PC-9 (cell line): ENCODE data around the gene BAIAP2. TPM values are rescaled to one million over a fixed set of nuclear protein-coding genes. Genes with fewer than 3 reads are reported as not detected.

Experiments used
- BruUV-seq: library from RNA; stranded (reverse); fragments of 400-500 nt; replicated peaks from 2 replicates; lab custom pipeline; 2021; lab: Mats Ljungman, UMichigan
- CTCF ChIA-PET: fragments of 300-600 bp; sonication (Branson Sonifier 250); formaldehyde crosslinking; loops from one replicate; lab custom pipeline; 2022; ENCODE audit warnings: antibody characterized with exemption; lab: Charles Lee
- POLR2A ChIA-PET: fragments of 300-600 bp; sonication (Branson Sonifier 250); formaldehyde crosslinking; loops from one replicate; lab custom pipeline; 2022; ENCODE audit warnings: antibody characterized with exemption; ENCODE audit not compliant: unreplicated experiment; lab: Charles Lee
- DNase-seq, 2 experiments: peaks; one replicate each; pipeline versions ENCODE4 v3.0.0 to v3.0.0-alpha.2; 2015 to 2022; ENCODE audit warnings: mixed read lengths in 1 of 2
- H2AFZ ChIP-seq: fragments of 200-600 bp; sonication (generic); 2 replicates; pipeline ENCODE4 v1.8.1; 2017; ENCODE audit warnings: antibody characterized with exemption
- H3F3A ChIP-seq: fragments of 200-600 bp; sonication (generic); 2 replicates; pipeline ENCODE4 v1.8.1; 2017; ENCODE audit warnings: antibody characterized with exemption, mild to moderate bottlenecking, low read depth; ENCODE audit not compliant: insufficient read depth
- H3K27ac ChIP-seq: fragments of 200-600 bp; sonication (generic); 2 replicates; pipeline ENCODE4 v1.6.1; 2016; ENCODE audit warnings: mixed run types
- H3K27me3 ChIP-seq: fragments of 200-600 bp; sonication (generic); 2 replicates; pipeline ENCODE4 v1.6.1; 2016; ENCODE audit warnings: low read depth, mixed run types; ENCODE audit not compliant: insufficient read depth
- H3K36me3 ChIP-seq: fragments of 200-600 bp; sonication (generic); 2 replicates; pipeline ENCODE4 v1.6.1; 2016; ENCODE audit warnings: low read depth, mixed run types
- H3K4me1 ChIP-seq: fragments of 200-600 bp; sonication (generic); replicated peaks from 2 replicates; pipeline ENCODE4 v1.6.1; 2016; ENCODE audit warnings: mixed run types; ENCODE audit not compliant: insufficient read depth
- H3K4me2 ChIP-seq: fragments of 200-600 bp; sonication (generic); 2 replicates; pipeline ENCODE4 v1.6.1; 2017; ENCODE audit warnings: mixed run types
- H3K4me3 ChIP-seq: fragments of 200-600 bp; sonication (generic); 2 replicates; pipeline ENCODE4 v1.6.1; 2016; ENCODE audit warnings: mixed run types
- H3K79me2 ChIP-seq: fragments of 200-600 bp; sonication (generic); 2 replicates; pipeline ENCODE4 v1.6.1; 2017; ENCODE audit warnings: low read depth, mixed run types
- H3K9me2 ChIP-seq: fragments of 200-600 bp; sonication (generic); 2 replicates; pipeline ENCODE4 v1.8.1; 2017; ENCODE audit warnings: mild to moderate bottlenecking; ENCODE audit not compliant: insufficient read depth
- H3K9me3 ChIP-seq: fragments of 200-600 bp; sonication (generic); 2 replicates; pipeline ENCODE4 v1.8.1; 2016; ENCODE audit warnings: low read depth; ENCODE audit not compliant: insufficient read depth
- H4K20me1 ChIP-seq: fragments of 200-600 bp; sonication (generic); 2 replicates; pipeline ENCODE4 v1.8.1; 2017; ENCODE audit not compliant: insufficient read depth
- CTCF ChIP-seq: fragments of 200-600 bp; sonication (generic); conservative IDR thresholded peaks from 2 replicates; pipeline ENCODE4 v1.6.1; 2017; ENCODE audit warnings: mixed run types, antibody characterized with exemption, mild to moderate bottlenecking, moderate library complexity
- EZH2 ChIP-seq: fragments of 200-600 bp; sonication (generic); IDR thresholded peaks from 2 replicates; pipeline ENCODE4 v1.8.0; 2017; ENCODE audit warnings: antibody characterized with exemption, low read depth
- intact Hi-C: fragments of 100-400 bp; cut with micrococcal nuclease; formaldehyde crosslinking; loops from one replicate; pipeline ENCODE4 v1.10.0; 2022; ENCODE audit not compliant: unreplicated experiment
- total RNA-seq: library from RNA; stranded (reverse); gene quantifications from 2 replicates; pipeline ENCODE4 v1.2.3, GENCODE V29; 2021

Gene BAIAP2
- total RNA-seq, 1 experiment from 2014 or later = 125 TPM

GRCh38 chr17:81068411-81069134, 33.6 kb downstream of the BAIAP2 start:
- H3K36me3 ChIP-seq = no peaks in the 10 kb centered on the region
- H3K9me2 ChIP-seq = no peaks in the 10 kb centered on the region
- TF ChIP-seq CTCF (no peak), EZH2 (no peak)
- H2AFZ ChIP-seq = no peak overlapping the region
- BruUV-seq = no TSS peak
- H3K4me1 ChIP-seq = no peaks in the 10 kb centered on the region; the same call in 1 of the 2 replicates
- no peak overlapping the region for H3K4me2 ChIP-seq
- POLR2A ChIA-PET = no interaction called here
- no peak overlapping the region for H3K4me3 ChIP-seq
- H4K20me1 ChIP-seq = peaks cover 11% of the 10 kb centered on the region; the same call in 1 of the 2 replicates
- CTCF ChIA-PET = no interaction called here
- no peaks in the 10 kb centered on the region for H3K79me2 ChIP-seq
- H3K27ac ChIP-seq = no peak overlapping the region
- no peak for DNase-seq
- no peaks in the 10 kb centered on the region for H3F3A ChIP-seq
- no peaks in the 10 kb centered on the region for H3K27me3 ChIP-seq
- intact Hi-C loops = no loop called here
- H3K9me3 ChIP-seq = no peaks in the 10 kb centered on the region

GRCh38 chr17:81069135-81069645, 34.2 kb downstream of the BAIAP2 start:
- Histone ChIP-seq H2AFZ (no peak overlapping the region), H3K9me3 (no peaks in the 10 kb centered on the region), H4K20me1 (0 out of 2 replicates have a peak, but pooled peaks cover 11% of the 10 kb centered on the region), H3K4me3 (no peak overlapping the region), H3K79me2 (no peaks in the 10 kb centered on the region), H3K36me3 (no peaks in the 10 kb centered on the region), H3F3A (no peaks in the 10 kb centered on the region), H3K27me3 (no peaks in the 10 kb centered on the region), H3K4me2 (no peak overlapping the region), H3K4me1 (no peaks in the 10 kb centered on the region; the same call in 1 of the 2 replicates), H3K9me2 (no peaks in the 10 kb centered on the region), H3K27ac (no peak overlapping the region)
- POLR2A ChIA-PET = no interaction called here
- CTCF ChIA-PET = no interaction called here
- TF ChIP-seq CTCF = no peak
- TF ChIP-seq EZH2 = no peak
- no peak for DNase-seq
- intact Hi-C loops = no loop called here
- BruUV-seq = no TSS peak

- no peaks in the 10 kb centered on the region for H3K36me3 ChIP-seq
- 0 out of 2 replicates have a peak, but pooled peaks cover 8% of the 10 kb centered on the region for H4K20me1 ChIP-seq
Observed at GRCh38 chr17:81070541-81071246, 35.7 kb downstream of the BAIAP2 start.

More at GRCh38 chr17:81070541-81071246, 35.7 kb downstream of the BAIAP2 start:
- ChIA-PET POLR2A (interaction anchor here (0.7 kb wide), 2 partner anchors 21 to 27 kb away, joined by 9 to 14 read pairs; no protein-coding TSS in a partner anchor), CTCF (no interaction called here)
- H3K27me3 ChIP-seq = no peaks in the 10 kb centered on the region
- H3K4me1 ChIP-seq = no peaks in the 10 kb centered on the region; the same call in 1 of the 2 replicates
- no peak overlapping the region for H3K4me2 ChIP-seq
- no peak overlapping the region for H2AFZ ChIP-seq
- H3K4me3 ChIP-seq = no peak overlapping the region
- DNase-seq = no peak
- BruUV-seq = no TSS peak
- H3K9me3 ChIP-seq = no peaks in the 10 kb centered on the region
- intact Hi-C loops = no loop called here
- H3K9me2 ChIP-seq = no peaks in the 10 kb centered on the region
- no peaks in the 10 kb centered on the region for H3K79me2 ChIP-seq
- no peak overlapping the region for H3K27ac ChIP-seq
- no peak for TF ChIP-seq EZH2
- TF ChIP-seq CTCF = no peak
- no peaks in the 10 kb centered on the region for H3F3A ChIP-seq
